ENCODE results near the gene CHSY3. TPM values are rescaled to one million over a fixed set of nuclear protein-coding genes. Genes with fewer than 3 reads are reported as not detected.

Gene CHSY3
- total RNA-seq, 2 experiments from 2014 or later: not detected

- TF ChIP-seq, protein P1, sequence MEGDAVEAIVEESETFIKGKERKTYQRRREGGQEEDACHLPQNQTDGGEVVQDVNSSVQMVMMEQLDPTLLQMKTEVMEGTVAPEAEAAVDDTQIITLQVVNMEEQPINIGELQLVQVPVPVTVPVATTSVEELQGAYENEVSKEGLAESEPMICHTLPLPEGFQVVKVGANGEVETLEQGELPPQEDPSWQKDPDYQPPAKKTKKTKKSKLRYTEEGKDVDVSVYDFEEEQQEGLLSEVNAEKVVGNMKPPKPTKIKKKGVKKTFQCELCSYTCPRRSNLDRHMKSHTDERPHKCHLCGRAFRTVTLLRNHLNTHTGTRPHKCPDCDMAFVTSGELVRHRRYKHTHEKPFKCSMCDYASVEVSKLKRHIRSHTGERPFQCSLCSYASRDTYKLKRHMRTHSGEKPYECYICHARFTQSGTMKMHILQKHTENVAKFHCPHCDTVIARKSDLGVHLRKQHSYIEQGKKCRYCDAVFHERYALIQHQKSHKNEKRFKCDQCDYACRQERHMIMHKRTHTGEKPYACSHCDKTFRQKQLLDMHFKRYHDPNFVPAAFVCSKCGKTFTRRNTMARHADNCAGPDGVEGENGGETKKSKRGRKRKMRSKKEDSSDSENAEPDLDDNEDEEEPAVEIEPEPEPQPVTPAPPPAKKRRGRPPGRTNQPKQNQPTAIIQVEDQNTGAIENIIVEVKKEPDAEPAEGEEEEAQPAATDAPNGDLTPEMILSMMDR (IDR thresholded peaks at IDR 0.05): no peak
- no peaks in the 10 kb centered on the region for H3K9me3 Mint-ChIP-seq
- H3K4me3 Mint-ChIP-seq: no peak overlapping the region
- DNase-seq: no peak
- ChIA-PET POLR2A (no interaction called here), CTCF (no interaction called here)
- intact Hi-C loops (cut with DNase I, micrococcal nuclease): no loop called here
- H3K27ac Mint-ChIP-seq: no peak overlapping the region
- Histone ChIP-seq H3K4me1 (ENCODE audit: insufficient read depth, low read length) (no peaks in the 10 kb centered on the region), H3K27me3 (ENCODE audit: control insufficient read depth in 1 of 2, insufficient read depth in 2 of 2, low read length in 2 of 2) (no peaks in the 10 kb centered on the region), H3K36me3 (ENCODE audit: insufficient read depth, low read length) (no peaks in the 10 kb centered on the region), H3K9me3 (ENCODE audit: control insufficient read depth in 1 of 2, insufficient read depth in 1 of 2, low read length in 2 of 2) (peaks cover 0 to 3% of the 10 kb centered on the region in 2 experiments), H3K4me3 (ENCODE audit: low read length) (no peak overlapping the region), H3K27ac (ENCODE audit: low read depth in 1 of 2, low read length in 2 of 2) (no peak overlapping the region)
- ATAC-seq (ENCODE audit: poor library complexity): no peak
- H3K27me3 Mint-ChIP-seq: no peaks in the 10 kb centered on the region
- no peaks in the 10 kb centered on the region for H3K36me3 Mint-ChIP-seq (ENCODE audit: low read depth)
- no peaks in the 10 kb centered on the region for H3K4me1 Mint-ChIP-seq (ENCODE audit: low read depth)
Observed at GRCh38 chr5:130021000-130021399, 116.7 kb downstream of the CHSY3 start.

DNA sequence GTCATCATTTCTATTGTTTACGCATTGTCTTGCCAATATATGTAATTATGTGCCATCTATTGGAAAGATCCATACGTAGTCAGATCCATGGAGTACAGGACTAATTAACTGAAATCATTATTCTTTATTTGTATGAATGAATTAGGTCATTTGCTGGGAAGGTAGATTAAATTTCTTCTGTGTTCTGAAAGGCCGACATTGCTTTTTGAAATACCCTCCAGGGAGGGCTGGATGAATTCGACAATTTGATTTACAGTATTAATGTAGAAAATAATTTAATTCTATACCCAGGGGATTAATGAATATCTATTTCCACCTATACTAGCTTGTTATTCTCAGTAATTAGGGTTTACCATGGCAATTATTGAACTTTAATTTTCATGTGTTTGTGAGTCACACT lies 117.6 kb downstream of the CHSY3 start:
- Histone ChIP-seq H3K27ac (ENCODE audit: low read depth in 1 of 2, low read length in 2 of 2) (no peak overlapping the region), H3K9me3 (ENCODE audit: control insufficient read depth in 1 of 2, insufficient read depth in 1 of 2, low read length in 2 of 2) (no peaks in the 10 kb centered on the region), H3K4me3 (ENCODE audit: low read length) (no peak overlapping the region), H3K4me1 (ENCODE audit: insufficient read depth, low read length) (no peaks in the 10 kb centered on the region), H3K36me3 (ENCODE audit: insufficient read depth, low read length) (no peaks in the 10 kb centered on the region), H3K27me3 (ENCODE audit: control insufficient read depth in 1 of 2, insufficient read depth in 2 of 2, low read length in 2 of 2) (no peaks in the 10 kb centered on the region)
- Mint-ChIP-seq H3K4me1 (ENCODE audit: low read depth) (no peaks in the 10 kb centered on the region), H3K9me3 (no peaks in the 10 kb centered on the region), H3K36me3 (ENCODE audit: low read depth) (no peaks in the 10 kb centered on the region), H3K4me3 (no peak overlapping the region), H3K27ac (no peak overlapping the region), H3K27me3 (no peaks in the 10 kb centered on the region)
- ChIA-PET POLR2A (no interaction called here), CTCF (no interaction called here)
- no peak for DNase-seq
- TF ChIP-seq, protein P1 (IDR thresholded peaks at IDR 0.05): no peak
- intact Hi-C loops (cut with DNase I, micrococcal nuclease): no loop called here
- ATAC-seq (ENCODE audit: poor library complexity): no peak

DNA sequence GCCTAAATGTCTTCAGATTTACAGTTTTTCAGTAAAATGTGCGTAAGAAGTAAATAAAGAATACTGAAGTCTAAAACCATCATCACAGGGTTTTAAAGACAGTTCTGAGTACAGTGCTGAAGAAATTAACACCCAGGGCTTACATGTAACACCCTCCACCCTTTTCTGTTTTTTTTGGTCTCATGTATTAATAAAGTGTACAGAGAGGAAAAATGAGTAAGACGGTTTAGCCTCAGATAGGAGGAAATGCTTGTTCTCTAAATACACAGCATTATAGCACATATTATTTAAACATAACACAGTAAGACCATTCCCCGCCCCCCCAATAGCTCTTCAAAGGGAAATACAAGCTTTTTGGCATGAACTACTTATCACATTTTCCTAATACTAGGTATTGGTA lies 119.3 kb downstream of the CHSY3 start:
- intact Hi-C loops (cut with DNase I, micrococcal nuclease): no loop called here
- no peaks in the 10 kb centered on the region for H3K36me3 ChIP-seq (ENCODE audit: insufficient read depth, low read length)
- H3K27ac ChIP-seq (ENCODE audit: low read depth in 1 of 2, low read length in 2 of 2): no peak overlapping the region
- H3K4me1 Mint-ChIP-seq (ENCODE audit: low read depth): no peaks in the 10 kb centered on the region
- no peaks in the 10 kb centered on the region for H3K4me1 ChIP-seq (ENCODE audit: insufficient read depth, low read length)
- no peak overlapping the region for H3K4me3 Mint-ChIP-seq
- ATAC-seq (ENCODE audit: poor library complexity) (no peak), DNase-seq (no peak)
- H3K27me3 Mint-ChIP-seq: no peaks in the 10 kb centered on the region
- POLR2A ChIA-PET: no interaction called here
- TF ChIP-seq, protein P1 (IDR thresholded peaks at IDR 0.05): no peak
- no peaks in the 10 kb centered on the region for H3K27me3 ChIP-seq (ENCODE audit: control insufficient read depth in 1 of 2, insufficient read depth in 2 of 2, low read length in 2 of 2)
- no peaks in the 10 kb centered on the region for H3K9me3 ChIP-seq (ENCODE audit: control insufficient read depth in 1 of 2, insufficient read depth in 1 of 2, low read length in 2 of 2)
- H3K9me3 Mint-ChIP-seq: no peaks in the 10 kb centered on the region
- CTCF ChIA-PET: no interaction called here
- no peak overlapping the region for H3K27ac Mint-ChIP-seq
- no peaks in the 10 kb centered on the region for H3K36me3 Mint-ChIP-seq (ENCODE audit: low read depth)
- H3K4me3 ChIP-seq (ENCODE audit: low read length): no peak overlapping the region
